GM12864 (cell line): ENCODE data around the gene CFAP299.
"Not testable (repeated sequence)": the region's sequence is repeated elsewhere in the genome, so short reads cannot be mapped to it uniquely, and the experiment has no call there.

ENCODE experiments used
- DNase-seq: peaks from one replicate; pipeline ENCODE4 v3.0.0-alpha.2; 2011; ENCODE audit warnings: low read depth
- H3K4me3 ChIP-seq: 2 replicates; pipeline ENCODE4 v1.5.1; 2011; ENCODE audit warnings: mild to moderate bottlenecking, low read depth, low read length, control low read depth
- CTCF ChIP-seq: IDR thresholded peaks from 2 replicates; pipeline ENCODE4 v1.5.1; 2011; ENCODE audit warnings: low read depth, mild to moderate bottlenecking, moderate library complexity, low read length, control low read depth, inconsistent platforms; ENCODE audit errors: missing control alignments

CFAP299 gene

DNA sequence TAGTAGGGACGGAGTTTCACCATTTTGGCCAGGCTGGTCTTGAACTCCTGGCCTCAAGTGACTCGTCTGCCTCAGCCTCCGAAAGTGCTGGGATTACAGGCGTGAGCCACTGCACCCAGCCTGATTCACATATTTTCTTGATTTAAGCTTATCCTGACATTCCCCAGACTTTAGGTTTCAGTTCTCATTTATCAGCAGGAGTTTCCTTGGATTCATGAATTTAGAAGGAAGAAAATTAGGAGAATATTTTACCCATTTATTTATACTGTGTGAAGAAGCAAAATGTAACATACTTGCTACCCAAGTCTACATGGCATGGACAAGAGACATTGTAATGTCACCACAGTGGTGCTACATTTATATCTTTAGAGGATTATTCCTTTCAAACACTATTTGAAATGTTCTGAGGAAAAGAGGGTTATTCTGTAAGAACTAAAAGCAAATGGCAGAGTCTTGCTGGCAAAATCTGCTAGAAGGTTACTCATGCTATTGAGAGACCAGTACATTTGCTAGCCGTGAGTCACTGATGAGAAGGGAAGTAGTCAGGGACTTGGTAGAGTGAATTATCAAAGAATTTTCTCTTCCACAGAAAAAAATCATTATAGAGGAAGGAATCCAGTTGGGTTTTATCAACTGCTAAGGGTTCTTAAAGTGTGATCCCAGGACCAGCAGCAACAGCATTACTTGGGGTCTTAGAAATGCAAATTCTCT, 26.1 kb upstream of the CFAP299 start:
- no peak for DNase-seq
- H3K4me3 ChIP-seq = no peak overlapping the region

GRCh38 chr4:80311130-80311529, 24.4 kb upstream of the CFAP299 start:
- no peak for DNase-seq
- no peak overlapping the region for H3K4me3 ChIP-seq
- TF ChIP-seq CTCF = no peak

More for the DNA sequence above, 26.1 kb upstream of the CFAP299 start:
- no peak for TF ChIP-seq CTCF

DNA sequence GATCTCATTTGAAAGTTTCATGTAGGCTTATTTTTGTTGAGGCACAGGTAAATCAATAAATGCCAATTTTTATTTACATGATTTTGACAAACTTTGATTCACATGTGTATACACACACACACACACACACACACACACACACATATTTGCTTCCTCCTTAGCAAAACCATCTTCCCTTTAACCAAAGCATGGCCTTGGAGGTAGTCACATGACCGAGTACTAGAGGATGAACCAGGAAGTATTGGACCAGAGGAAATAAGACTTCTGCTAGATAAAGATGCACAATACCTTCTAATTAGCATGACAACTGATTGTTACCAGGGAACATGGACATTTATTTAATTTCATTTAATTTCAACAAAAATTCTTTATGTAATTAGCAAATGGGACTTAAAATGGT, 23.4 kb upstream of the CFAP299 start:
- no peak overlapping the region for H3K4me3 ChIP-seq
- TF ChIP-seq CTCF = no peak
- DNase-seq = no peak

DNA sequence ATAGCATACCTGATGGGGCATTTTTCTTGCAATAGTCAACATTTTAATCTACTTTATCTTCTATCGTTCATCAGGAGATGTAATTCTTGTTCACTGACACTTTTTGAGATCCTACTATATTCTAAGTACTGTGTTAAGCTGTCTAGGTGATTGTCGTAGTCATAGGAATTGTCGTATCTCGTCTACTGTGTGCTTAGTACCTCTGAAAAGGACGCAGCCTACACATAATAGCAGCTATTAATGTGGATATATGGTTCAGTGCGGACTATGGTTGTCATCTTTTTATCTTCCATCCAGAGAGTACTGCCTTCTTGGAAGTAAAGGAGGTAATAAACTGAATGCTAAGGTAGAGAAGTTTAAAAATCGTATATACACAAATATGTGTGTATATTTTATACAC, 21.9 kb upstream of the CFAP299 start:
- DNase-seq = no peak
- TF ChIP-seq CTCF = no peak
- no peak overlapping the region for H3K4me3 ChIP-seq

DNA sequence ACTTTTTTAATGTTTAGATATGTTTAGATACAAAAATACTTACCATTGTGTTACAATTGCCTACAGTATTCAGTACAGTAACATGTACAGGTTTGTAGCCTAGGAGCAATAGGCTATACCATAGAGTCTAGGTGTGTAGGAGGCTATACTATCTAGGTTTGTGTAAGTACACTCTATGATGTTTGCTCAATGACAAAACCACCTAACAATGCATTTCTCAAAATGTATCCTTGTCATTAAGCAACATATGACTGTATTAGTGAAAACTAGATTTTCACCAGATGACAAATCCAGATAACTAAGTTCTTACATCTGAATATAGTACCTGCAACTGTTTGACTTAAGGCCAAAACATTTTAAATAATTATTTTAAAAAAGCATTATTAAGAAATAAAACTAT, 19.7 kb upstream of the CFAP299 start:
- not testable (repeated sequence) for DNase-seq, H3K4me3 ChIP-seq

DNA sequence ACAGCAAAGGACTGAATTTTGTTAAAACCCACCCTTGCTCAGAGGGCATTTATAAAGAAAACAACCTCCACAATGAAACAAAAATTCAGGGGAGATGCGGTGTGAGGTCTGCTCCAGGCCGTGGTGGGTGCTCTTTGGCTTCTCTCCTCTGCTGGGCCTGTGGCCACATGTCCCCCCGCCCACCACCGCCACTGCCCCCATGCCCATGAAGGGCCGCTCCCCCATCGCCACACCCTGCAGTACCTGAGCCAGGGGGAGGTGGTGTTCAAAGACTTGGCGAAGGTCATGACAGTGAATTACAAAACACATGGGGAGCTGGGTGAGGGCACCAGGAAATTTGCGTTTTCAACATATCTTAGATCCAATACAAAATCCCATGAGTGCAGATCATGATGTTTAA, 14.2 kb upstream of the CFAP299 start:
- H3K4me3 ChIP-seq = no peak overlapping the region
- no peak for DNase-seq
- no peak for TF ChIP-seq CTCF

DNA sequence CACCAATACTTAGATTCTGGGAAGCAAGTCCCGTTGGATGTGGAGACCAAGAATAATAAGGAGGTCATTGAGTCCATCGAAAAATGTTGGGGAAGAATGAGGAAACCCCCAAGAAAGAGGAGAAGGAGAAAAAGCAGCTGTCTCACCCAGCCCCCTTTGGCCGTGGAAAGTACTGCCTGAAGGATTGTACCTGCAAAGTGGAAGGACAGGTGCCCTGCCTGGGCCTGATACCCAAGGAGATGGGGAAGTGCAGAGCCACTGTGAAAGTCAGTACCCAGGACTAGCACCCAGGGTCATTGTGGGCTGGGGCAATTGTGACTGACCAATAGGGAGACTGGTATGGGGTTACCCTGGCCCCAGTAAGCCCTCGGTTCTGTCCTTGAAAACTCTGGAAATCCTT, 13.8 kb upstream of the CFAP299 start:
- no peak for TF ChIP-seq CTCF
- no peak for DNase-seq
- no peak overlapping the region for H3K4me3 ChIP-seq
